Measurements from ENCODE around the gene GJC1.

- TF ChIP-seq CTCF (conservative IDR thresholded peaks at IDR 0.05 in 1 of 2, IDR thresholded peaks at IDR 0.05 in 1 of 2; ENCODE audit: extremely low read depth in 1 of 2, insufficient read depth in 1 of 2, low read depth in 1 of 2, low read length in 2 of 2): no peak
- no peak for TF ChIP-seq EZH2 (IDR thresholded peaks at IDR 0.05; ENCODE audit: borderline replicate concordance, low read length)
Observed at GRCh38 chr17:44795421-44795820, 34.7 kb downstream of the GJC1 start.
